ENCODE measurements around the gene TRIM54. TPM values are rescaled to one million over a fixed set of nuclear protein-coding genes. Genes with fewer than 3 reads are reported as not detected.
A peak's percentile ranks its signal among the peaks of the same experiment; 100 is the strongest.

TRIM54 gene
- total and polyA plus RNA-seq, 9 of the 15 experiments (the other 6 are each of a cell fraction or from before 2014, with no cell fraction given): not detected

GRCh38 chr2:27323596-27324285 lies 41.5 kb downstream of the TRIM54 start:
- Histone ChIP-seq H2AFZ (ENCODE audit: low read depth, low read length) (peak overlapping the region; percentile 84), H3K4me1 (replicated peaks in 1 of 2; ENCODE audit: control insufficient read depth in 2 of 2, insufficient read depth in 2 of 2, low read length in 2 of 2) (peaks cover 8 to 21% of the 10 kb centered on the region in 2 experiments; a peak in 4 of 5 replicates), H3K27ac (ENCODE audit: extremely low read depth, low read depth, low read length) (peak overlapping the region; percentile 98), H3K9ac (ENCODE audit: insufficient read depth in 1 of 2, low read depth in 2 of 2, low read length in 2 of 2) (peak overlapping the region; percentile 97 to 99), H4K20me1 (replicated peaks; ENCODE audit: control insufficient read depth, insufficient read depth, low read length) (no peaks in the 10 kb centered on the region), H3K4me2 (ENCODE audit: insufficient read depth, low read length) (peak overlapping the region; percentile 96), H3K27me3 (ENCODE audit: control insufficient read depth in 2 of 2, insufficient read depth in 2 of 2, low read length in 2 of 2) (no peaks in the 10 kb centered on the region), H3K79me2 (ENCODE audit: control insufficient read depth, insufficient read depth, low read length) (peaks cover 32% of the 10 kb centered on the region), H3K4me3 (peak overlapping the region; percentile 71), H3K9me1 (ENCODE audit: control insufficient read depth, insufficient read depth, low read length) (no peaks in the 10 kb centered on the region), H3K36me3 (ENCODE audit: control insufficient read depth, insufficient read depth, low read length) (peaks cover 36% of the 10 kb centered on the region), H3K9me3 (replicated peaks; ENCODE audit: control insufficient read depth, insufficient read depth, low read depth, low read length) (no peaks in the 10 kb centered on the region)
- POLR2A ChIA-PET: interaction anchor here (0.6 to 4.1 kb wide), 7 partner anchors 9 to 359 kb away, joined by 3 to 22 read pairs (median 6); partner anchors contain the start of gene GTF3C2
- CTCF ChIA-PET (ENCODE audit: low intra/inter-chr PET ratio): interaction anchor here (0.8 kb wide), 1 partner anchor 32 kb away, joined by 3 read pairs; no protein-coding TSS in a partner anchor
- DNase-seq (ENCODE audit: extremely low read depth in 1 of 4, low spot score in 3 of 4): peak in 1 of 4 experiments; percentile 19
- in situ Hi-C loops (cut with MboI) (no loop called here), intact Hi-C loops (cut with micrococcal nuclease) (loop anchor here (1.0 kb wide), 2 partner anchors 33 to 47 kb away; partner anchors contain the start of genes EIF2B4, GTF3C2 and SNX17)
- BruUV-seq (replicated peaks): no TSS peak
- peak; percentile 1; the same call in 2 of the 3 replicates for ATAC-seq
- 7% methylated on average over 5 of the region's 5 CpGs for WGBS (ENCODE audit: insufficient coverage, low coverage, missing lambda C conversion rate)
- no peak for FAIRE-seq
- no peak for TF ChIP-seq KHSRP (IDR thresholded peaks at IDR 0.05)
- no peak for TF ChIP-seq STAT5B (CRISPR knock-in tag; IDR thresholded peaks at IDR 0.05)
- TF ChIP-seq, protein P1, sequence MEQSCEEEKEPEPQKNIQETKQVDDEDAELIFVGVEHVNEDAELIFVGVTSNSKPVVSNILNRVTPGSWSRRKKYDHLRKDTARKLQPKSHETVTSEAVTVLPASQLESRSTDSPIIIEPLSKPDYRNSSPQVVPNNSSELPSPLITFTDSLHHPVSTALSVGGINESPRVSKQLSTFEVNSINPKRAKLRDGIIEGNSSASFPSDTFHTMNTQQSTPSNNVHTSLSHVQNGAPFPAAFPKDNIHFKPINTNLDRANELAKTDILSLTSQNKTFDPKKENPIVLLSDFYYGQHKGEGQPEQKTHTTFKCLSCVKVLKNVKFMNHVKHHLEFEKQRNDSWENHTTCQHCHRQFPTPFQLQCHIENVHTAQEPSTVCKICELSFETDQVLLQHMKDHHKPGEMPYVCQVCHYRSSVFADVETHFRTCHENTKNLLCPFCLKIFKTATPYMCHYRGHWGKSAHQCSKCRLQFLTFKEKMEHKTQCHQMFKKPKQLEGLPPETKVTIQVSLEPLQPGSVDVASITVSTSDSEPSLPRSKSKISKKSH (CRISPR knock-in tag; IDR thresholded peaks at IDR 0.05): no peak
- TF ChIP-seq ZNF589 (CRISPR knock-in tag; IDR thresholded peaks at IDR 0.05; ENCODE audit: low read depth): no peak
- TF ChIP-seq ZNF133 (CRISPR knock-in tag; IDR thresholded peaks at IDR 0.05): no peak
- no peak for TF ChIP-seq PPARD (CRISPR knock-in tag; IDR thresholded peaks at IDR 0.05)
- no peak for TF ChIP-seq HCFC1 (IDR thresholded peaks at IDR 0.05; ENCODE audit: low read depth, low read length)
- no peak for TF ChIP-seq TCF15 (CRISPR knock-in tag; IDR thresholded peaks at IDR 0.05)
- TF ChIP-seq BACH1 (tag; IDR thresholded peaks at IDR 0.05): 0 out of 2 replicates have a peak, but pooled peaks have one; percentile 14
- TF ChIP-seq ZNF436 (CRISPR knock-in tag; IDR thresholded peaks at IDR 0.05): no peak
- peak; percentile 16; the same call in 1 of the 2 replicates for TF ChIP-seq AFF4 (CRISPR knock-in tag; IDR thresholded peaks at IDR 0.05)
- TF ChIP-seq NFYB (IDR thresholded peaks at IDR 0.05; ENCODE audit: extremely low read depth, insufficient read length): no peak
- no peak for TF ChIP-seq RBFOX2 (IDR thresholded peaks at IDR 0.05; ENCODE audit: low read depth, low read length)
- peak; percentile 46; the same call in 1 of the 2 replicates for TF ChIP-seq BRD4 (IDR thresholded peaks at IDR 0.05)
- no peak for TF ChIP-seq HNRNPL (IDR thresholded peaks at IDR 0.05; ENCODE audit: low read depth, low read length)
- peak; percentile 45 for TF ChIP-seq CHD1 (IDR thresholded peaks at IDR 0.05; ENCODE audit: low read length)
